Smooth muscle cell of trachea (primary cell): ENCODE results near the gene MB21D2. TPM values are rescaled to one million over a fixed set of nuclear protein-coding genes. Genes with fewer than 3 reads are reported as not detected.

Experiments
- total RNA-seq: library from RNA; depleted of rRNA; stranded (reverse); fragments of >200 nt; gene quantifications from 2 replicates; pipeline ENCODE4 v1.2.1, GENCODE V29; 2014

Gene MB21D2
- 6.1 and 8.1 TPM in 2 replicates for total RNA-seq

GRCh38 chr3:192917404-192918274, at the start of gene MB21D2:
Gene MB21D2, minus strand, starts transcription at chr3:192917856. Its CDS starts 16 bp downstream, at chr3:192917840.

Other genes with a start within 250 kb of the MB21D2 start
- gene FGF12, start 190.3 kb downstream of the MB21D2 start, total RNA-seq, result 0.17 TPM in 1 of 2 replicates, not detected in the other